HG02852 (cell line): Measurements from ENCODE around the gene CYP4F2.
"Not testable (repeated sequence)": the region's sequence is repeated elsewhere in the genome, so short reads cannot be mapped to it uniquely, and the experiment has no call there.

Experiments
- ATAC-seq: cut with Tn5 transposase; IDR thresholded peaks from one replicate; pipeline ENCODE4 v1.9.1; 2021; ENCODE audit warnings: mild to moderate bottlenecking, moderate library complexity; ENCODE audit not compliant: unreplicated experiment

Gene CYP4F2, protein sequence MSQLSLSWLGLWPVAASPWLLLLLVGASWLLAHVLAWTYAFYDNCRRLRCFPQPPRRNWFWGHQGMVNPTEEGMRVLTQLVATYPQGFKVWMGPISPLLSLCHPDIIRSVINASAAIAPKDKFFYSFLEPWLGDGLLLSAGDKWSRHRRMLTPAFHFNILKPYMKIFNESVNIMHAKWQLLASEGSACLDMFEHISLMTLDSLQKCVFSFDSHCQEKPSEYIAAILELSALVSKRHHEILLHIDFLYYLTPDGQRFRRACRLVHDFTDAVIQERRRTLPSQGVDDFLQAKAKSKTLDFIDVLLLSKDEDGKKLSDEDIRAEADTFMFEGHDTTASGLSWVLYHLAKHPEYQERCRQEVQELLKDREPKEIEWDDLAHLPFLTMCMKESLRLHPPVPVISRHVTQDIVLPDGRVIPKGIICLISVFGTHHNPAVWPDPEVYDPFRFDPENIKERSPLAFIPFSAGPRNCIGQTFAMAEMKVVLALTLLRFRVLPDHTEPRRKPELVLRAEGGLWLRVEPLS

GRCh38 chr19:15897738-15898276 is at the start of gene CYP4F2:
Gene CYP4F2, minus strand, starts transcription at chr19:15898074. Its CDS starts 463 bp downstream, at chr19:15897611.
- ATAC-seq: no peak

GRCh38 chr19:15945301-15945700 is 47.4 kb upstream of the CYP4F2 start:
- no peak for ATAC-seq

DNA sequence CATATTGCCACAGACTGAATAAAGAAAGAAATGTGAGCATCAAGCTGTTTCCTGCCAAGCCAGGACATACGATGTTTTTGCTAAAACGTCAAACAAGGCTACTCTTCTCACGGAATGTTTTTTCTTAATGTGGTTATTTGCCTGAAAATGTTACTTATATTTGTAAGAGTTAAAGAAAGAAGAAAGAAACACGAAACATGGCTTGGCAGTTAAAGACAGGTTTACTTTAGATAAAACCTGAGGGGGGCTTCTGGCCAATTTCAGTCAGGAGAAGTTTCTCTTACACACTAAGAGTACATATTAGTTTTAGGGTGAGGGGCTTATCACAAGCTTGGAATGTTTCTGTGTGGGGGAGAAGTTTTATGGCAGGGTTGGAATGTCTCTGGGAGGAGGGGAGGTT is 46.5 kb upstream of the CYP4F2 start:
- no peak for ATAC-seq

DNA sequence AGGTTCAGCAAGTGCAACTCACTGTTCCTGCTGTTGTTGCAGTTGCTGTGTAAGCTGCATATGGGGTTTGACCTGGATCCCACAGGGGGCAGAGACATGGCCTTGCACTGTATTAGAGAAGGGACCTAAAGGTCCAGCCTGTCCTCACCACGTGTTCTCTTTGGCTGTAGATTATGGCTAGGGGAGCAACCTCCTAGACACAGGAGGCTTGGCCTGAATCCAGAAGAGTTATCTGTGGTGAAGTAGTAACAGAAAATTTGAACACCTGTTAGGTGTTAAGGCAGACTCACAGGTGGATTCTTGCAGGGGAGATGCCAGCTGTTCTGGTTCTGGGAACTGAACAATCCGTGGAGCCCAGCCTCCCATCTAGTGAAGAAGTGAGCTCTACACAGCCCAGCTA is 39.9 kb upstream of the CYP4F2 start:
- no peak for ATAC-seq

GRCh38 chr19:15936950-15937349 is 39.1 kb upstream of the CYP4F2 start:
- ATAC-seq: no peak

DNA sequence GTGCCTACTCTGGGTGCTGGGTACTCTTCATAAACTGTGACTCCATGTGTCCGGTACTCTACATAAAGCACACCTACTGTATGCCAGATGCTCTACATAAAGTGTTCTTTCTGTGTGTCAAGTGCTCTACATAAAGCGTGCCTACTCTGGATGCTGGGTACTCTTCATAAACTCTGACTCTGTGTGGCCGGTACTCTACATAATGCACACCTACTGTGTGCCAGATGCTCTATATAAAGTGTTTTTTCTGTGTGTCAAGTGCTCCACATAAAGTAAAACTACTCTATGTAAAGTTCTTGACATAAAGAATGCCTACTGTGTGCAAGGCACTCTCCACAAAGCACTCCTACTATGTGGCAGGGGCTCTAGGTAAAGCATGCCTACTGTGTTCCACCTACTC is 38.3 kb upstream of the CYP4F2 start:
- ATAC-seq: no peak

GRCh38 chr19:15935167-15935702 is 37.4 kb upstream of the CYP4F2 start:
- ATAC-seq: no peak

GRCh38 chr19:15934332-15935078 is 36.6 kb upstream of the CYP4F2 start, which contains the start of gene CYP4F11:
Gene CYP4F11, minus strand, starts transcription at chr19:15934529. Its CDS starts 121 bp downstream, at chr19:15934408.
- ATAC-seq: no peak

GRCh38 chr19:15933761-15934331 is 36.0 kb upstream of the CYP4F2 start:
- ATAC-seq: not testable (repeated sequence)

- no peak for ATAC-seq
Observed at GRCh38 chr19:15928321-15928720, 30.4 kb upstream of the CYP4F2 start.

DNA sequence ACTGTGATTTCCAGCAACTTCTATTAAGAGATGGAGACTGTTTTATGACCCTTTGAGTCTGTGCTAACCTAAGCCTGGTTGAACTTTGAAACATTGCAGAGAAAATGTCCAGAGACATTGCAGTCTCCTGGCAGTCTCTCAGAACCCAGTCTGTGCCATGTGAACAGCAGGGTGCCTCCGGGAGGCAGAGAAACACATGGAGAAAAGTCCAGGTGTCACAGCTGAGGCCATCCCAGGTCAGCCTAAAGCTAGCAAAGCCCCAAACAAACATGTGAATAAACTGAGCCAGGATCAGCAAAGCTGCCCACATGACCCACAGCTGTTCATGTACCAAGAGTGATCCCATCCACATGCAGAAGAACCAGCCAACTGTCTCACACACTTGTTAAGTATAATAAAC is 28.6 kb upstream of the CYP4F2 start:
- ATAC-seq: no peak

DNA sequence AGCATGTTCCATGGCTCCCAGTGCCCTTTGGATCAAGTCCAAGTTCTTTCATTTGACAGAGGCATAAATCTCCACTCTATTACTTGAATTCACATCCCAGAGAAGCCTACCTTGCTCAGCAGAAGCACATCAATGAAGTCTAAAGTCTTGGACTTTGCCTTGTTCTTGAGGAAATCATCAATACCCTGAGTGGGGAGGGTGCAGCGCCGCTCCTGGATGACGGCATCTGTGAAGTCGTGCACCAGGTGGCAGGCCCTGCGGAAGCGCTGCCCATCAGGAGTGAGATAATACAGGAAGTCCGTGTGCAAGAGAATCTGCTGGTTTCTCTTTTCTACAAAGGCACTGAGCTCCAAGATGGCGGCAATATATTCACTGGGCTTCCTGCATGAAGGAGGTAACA is 25.8 kb upstream of the CYP4F2 start:
- no peak for ATAC-seq

DNA sequence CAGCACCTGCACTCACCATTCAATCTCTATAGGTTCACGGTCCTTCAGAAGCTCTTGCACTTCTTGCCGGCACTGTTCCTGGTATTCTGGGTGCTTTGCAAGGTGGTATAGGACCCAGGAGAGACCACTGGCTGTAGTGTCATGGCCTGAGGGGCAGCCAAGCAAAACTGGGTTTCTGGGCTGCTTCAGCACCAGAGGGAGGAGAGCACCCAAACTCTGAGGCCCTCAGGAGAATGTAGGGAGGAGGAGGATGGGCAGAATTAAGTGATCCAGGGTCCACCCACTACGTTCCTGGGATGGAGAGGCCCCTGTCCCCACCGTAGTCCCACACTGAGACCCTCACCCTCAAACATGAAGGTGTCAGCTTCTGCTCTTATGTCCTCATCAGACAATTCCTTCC is 24.1 kb upstream of the CYP4F2 start:
- no peak for ATAC-seq

DNA sequence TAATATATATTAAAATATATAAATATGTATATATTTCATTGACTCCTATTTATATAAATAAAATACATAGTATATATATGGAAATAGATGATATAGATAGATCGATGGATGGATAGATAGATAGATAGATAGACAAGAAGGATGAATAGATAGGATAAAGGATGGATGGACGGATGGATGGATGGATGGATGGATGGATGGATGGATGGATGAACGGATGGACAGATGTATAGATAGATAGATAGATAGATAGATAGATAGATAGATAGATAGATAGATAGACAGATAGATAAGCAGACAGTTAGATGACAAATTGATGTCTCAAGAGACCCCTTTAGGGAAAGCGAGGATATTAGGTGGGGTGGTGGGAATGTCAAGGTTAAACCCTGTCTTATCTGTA is 21.4 kb upstream of the CYP4F2 start:
- no peak for ATAC-seq

- no peak for ATAC-seq
Observed at GRCh38 chr19:15915109-15915508, 17.2 kb upstream of the CYP4F2 start.

- ATAC-seq: no peak
Observed at GRCh38 chr19:15913830-15914229, 16.0 kb upstream of the CYP4F2 start.

DNA sequence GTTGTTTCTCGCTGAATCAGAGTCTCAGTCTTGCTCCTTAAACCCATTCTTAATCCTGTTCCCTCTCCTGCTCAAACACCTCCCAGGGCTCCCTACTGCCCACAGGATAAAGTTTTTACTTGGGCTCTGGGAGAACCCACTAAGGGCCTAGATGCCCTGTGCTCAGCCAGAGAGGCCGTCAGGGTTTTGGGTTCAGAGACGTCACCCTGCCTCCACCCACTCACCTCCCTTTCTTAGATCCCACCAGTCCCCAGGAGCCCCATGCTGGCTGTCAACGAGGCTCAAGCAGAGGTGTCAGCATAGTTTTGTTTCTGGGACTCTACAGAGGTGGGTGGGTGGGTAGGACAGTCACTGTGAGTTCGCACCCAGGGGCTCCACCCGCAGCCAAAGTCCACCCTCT is 15.5 kb upstream of the CYP4F2 start:
- no peak for ATAC-seq

DNA sequence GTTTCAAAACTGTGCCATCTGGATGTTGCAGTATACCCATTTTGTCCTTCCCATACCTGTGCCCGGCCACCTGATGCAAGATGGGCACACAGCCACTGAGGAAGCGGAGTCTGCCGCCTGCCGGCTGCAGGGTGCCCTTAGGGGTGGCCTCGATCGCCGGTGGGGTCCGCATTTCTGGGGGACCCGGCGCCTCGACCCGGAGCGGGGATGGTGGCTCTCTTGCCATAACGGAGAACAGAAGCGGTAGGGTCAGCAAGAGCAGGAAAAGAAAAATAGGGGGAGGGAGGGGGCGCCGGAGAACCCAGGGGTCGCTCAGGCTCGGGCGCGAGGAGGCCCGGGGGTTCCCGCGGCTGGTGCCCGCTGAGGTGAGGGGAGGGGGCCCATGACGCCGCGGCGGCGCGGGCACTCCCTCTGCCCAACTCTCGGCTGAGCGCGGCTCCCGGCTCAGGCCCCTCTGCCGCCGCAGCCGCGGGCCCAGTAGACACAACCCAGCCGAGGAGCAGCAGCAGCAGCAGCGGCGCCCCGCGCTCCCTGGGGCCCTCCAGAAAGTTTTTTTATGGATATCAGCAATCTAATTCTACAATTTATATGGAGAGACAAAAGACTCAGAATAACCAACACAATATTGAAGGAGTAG is 13.8 kb upstream of the CYP4F2 start:
- no peak for ATAC-seq

DNA sequence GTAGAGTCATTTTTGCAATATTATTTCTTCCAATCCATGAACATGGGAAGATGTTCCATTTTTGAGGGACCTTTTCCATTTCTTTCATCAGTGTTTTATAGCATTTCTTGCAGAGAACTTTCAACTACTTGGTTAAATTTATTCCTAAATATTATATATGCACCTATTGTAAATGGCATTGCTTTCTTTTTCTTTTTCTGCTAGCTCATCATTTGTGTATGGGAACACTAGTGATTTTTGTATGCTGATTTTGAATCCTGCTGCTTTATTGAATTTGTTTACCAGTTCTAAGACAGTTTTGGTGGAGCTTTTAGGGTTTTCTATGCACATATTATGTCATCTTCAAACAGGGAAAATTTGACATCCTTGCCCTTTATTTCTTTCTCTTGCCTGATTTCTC is 7.2 kb upstream of the CYP4F2 start:
- no peak for ATAC-seq

- not testable (repeated sequence) for ATAC-seq
Observed at GRCh38 chr19:15902898-15903297, 5.0 kb upstream of the CYP4F2 start.

DNA sequence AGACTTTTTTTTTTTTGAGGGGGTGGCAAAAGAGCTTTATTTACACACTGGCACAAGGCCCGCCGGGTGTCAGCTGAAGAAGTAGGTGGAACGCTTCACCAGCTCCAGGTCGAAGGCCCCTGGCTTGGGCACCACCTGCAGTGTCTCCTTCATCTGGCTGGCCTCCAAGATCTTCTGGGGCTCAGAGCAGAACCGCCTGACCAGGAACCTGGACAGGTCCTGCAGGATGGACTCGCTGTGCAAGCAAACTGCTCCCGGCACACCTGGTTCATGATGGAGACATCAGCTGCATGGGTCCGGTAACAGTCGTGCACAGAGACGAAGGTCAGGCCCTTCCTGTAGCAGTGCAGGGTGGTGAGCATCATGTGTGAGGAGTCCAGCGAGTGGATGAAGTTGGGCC is 4.4 kb upstream of the CYP4F2 start:
- ATAC-seq: no peak
